Neural crest cell (in vitro differentiated cells): ENCODE results near the gene NAPB. TPM values are rescaled to one million over a fixed set of nuclear protein-coding genes. Genes with fewer than 3 reads are reported as not detected.

ENCODE experiments used
- DNase-seq: peaks from one replicate; pipeline ENCODE4 v3.0.0; 2021; ENCODE audit warnings: low read depth, mixed read lengths, low spot score
- H3K27ac Mint-ChIP-seq: one replicate; pipeline ENCODE4 v1.8.0; 2021; ENCODE audit warnings: mild to moderate bottlenecking, mixed read lengths; ENCODE audit not compliant: unreplicated experiment
- H3K27me3 Mint-ChIP-seq: 2 replicates; pipeline ENCODE4 v1.8.0; 2021; ENCODE audit warnings: low read depth, mild to moderate bottlenecking, mixed read lengths
- H3K36me3 Mint-ChIP-seq: 2 replicates; pipeline ENCODE4 v1.8.0; 2021; ENCODE audit warnings: low read depth, mild to moderate bottlenecking, mixed read lengths
- H3K4me1 Mint-ChIP-seq: 2 replicates; pipeline ENCODE4 v1.8.0; 2021; ENCODE audit warnings: mixed read lengths
- H3K4me3 Mint-ChIP-seq: one replicate; pipeline ENCODE4 v1.8.0; 2021; ENCODE audit warnings: mild to moderate bottlenecking, mixed read lengths
- H3K9me3 Mint-ChIP-seq: 2 replicates; pipeline ENCODE4 v1.8.0; 2021; ENCODE audit warnings: mixed read lengths
- total RNA-seq: library from RNA; stranded (reverse); gene quantifications from 2 replicates; pipeline ENCODE4 v1.2.1, GENCODE V29; 2021
- TF ChIP-seq, protein P1 (sequence below): fragments of 200-600 bp; sonication (generic); conservative IDR thresholded peaks from 2 replicates; pipeline ENCODE4 v1.5.0; 2021; ENCODE audit warnings: antibody characterized with exemption, mild to moderate bottlenecking

The NAPB gene
- total RNA-seq, 1 donor from 2014 or later = 14.6 TPM

DNA sequence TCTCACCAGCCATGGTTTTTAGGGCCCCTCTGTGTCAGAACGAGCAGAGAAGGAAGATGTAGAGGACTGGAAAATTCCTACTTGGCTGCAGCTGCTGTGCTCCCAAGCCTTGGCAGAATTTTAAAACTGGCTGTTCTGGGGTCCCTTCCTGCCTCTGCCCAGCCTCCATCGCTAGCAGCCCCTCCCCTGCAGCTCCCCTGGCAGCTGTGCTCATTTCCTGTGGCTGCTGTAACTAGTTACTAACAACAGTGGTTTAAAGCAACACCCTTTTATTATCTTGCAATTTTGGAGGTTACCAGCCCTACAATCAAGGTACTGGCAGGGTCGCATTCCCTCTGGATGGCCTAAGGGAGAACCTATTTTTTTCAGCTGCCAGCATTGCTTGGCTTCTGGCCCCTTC is 35.1 kb upstream of the NAPB start:
- no peaks in the 10 kb centered on the region for H3K27me3 Mint-ChIP-seq
- no peak overlapping the region for H3K4me3 Mint-ChIP-seq
- TF ChIP-seq, protein P1, sequence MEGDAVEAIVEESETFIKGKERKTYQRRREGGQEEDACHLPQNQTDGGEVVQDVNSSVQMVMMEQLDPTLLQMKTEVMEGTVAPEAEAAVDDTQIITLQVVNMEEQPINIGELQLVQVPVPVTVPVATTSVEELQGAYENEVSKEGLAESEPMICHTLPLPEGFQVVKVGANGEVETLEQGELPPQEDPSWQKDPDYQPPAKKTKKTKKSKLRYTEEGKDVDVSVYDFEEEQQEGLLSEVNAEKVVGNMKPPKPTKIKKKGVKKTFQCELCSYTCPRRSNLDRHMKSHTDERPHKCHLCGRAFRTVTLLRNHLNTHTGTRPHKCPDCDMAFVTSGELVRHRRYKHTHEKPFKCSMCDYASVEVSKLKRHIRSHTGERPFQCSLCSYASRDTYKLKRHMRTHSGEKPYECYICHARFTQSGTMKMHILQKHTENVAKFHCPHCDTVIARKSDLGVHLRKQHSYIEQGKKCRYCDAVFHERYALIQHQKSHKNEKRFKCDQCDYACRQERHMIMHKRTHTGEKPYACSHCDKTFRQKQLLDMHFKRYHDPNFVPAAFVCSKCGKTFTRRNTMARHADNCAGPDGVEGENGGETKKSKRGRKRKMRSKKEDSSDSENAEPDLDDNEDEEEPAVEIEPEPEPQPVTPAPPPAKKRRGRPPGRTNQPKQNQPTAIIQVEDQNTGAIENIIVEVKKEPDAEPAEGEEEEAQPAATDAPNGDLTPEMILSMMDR = no peak
- H3K4me1 Mint-ChIP-seq = no peaks in the 10 kb centered on the region
- no peak for DNase-seq
- no peak overlapping the region for H3K27ac Mint-ChIP-seq
- no peaks in the 10 kb centered on the region for H3K9me3 Mint-ChIP-seq
- no peaks in the 10 kb centered on the region for H3K36me3 Mint-ChIP-seq

DNA sequence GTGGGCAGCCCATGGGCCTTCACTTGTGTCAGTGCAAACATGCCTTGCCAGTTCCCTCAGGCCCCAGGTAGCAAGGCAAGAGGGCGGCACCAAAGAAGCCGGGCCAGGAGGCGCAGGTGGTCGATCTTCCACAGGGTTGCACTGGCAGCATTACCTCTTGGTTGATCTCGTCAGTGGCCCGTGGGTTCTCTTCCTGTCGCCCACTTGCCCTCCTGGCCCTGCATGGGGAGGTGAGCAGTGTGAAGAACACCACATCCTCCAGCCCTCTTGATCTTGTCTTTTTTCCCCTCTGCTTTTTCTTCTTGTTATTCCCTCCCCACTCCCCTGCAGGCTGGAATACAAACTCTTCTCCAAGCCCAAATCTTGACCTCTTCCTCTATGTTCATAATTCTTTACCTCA is 34.4 kb upstream of the NAPB start:
- Mint-ChIP-seq H3K27ac (no peak overlapping the region), H3K9me3 (no peaks in the 10 kb centered on the region), H3K27me3 (peaks cover 3% of the 10 kb centered on the region), H3K4me1 (peaks cover 3% of the 10 kb centered on the region), H3K36me3 (no peaks in the 10 kb centered on the region), H3K4me3 (no peak overlapping the region)
- no peak for DNase-seq
- TF ChIP-seq, protein P1 = no peak

DNA sequence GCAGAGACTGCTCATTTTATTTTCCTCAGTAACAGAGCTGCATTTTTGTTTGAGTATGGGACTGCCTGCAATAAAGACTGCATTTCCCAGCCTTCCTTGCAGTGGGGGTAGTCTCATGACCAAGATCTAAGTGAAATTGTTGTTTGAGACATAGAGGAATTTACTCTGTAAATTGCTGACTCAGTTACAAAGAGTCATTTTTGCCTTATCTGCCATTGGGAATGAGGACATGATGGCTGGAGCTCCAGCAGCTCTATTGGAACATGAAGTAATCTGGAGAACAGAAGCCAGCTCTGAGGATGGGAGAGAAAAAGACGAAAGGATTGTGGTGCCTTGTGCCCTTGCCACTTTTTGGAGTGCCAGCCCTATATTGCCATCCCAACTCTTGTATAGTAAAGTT is 33.5 kb upstream of the NAPB start:
- H3K36me3 Mint-ChIP-seq = no peaks in the 10 kb centered on the region
- TF ChIP-seq, protein P1 = no peak
- H3K4me1 Mint-ChIP-seq = peaks cover 3% of the 10 kb centered on the region
- H3K9me3 Mint-ChIP-seq = no peaks in the 10 kb centered on the region
- no peak for DNase-seq
- no peak overlapping the region for H3K27ac Mint-ChIP-seq
- no peak overlapping the region for H3K4me3 Mint-ChIP-seq
- H3K27me3 Mint-ChIP-seq = peaks cover 3% of the 10 kb centered on the region

DNA sequence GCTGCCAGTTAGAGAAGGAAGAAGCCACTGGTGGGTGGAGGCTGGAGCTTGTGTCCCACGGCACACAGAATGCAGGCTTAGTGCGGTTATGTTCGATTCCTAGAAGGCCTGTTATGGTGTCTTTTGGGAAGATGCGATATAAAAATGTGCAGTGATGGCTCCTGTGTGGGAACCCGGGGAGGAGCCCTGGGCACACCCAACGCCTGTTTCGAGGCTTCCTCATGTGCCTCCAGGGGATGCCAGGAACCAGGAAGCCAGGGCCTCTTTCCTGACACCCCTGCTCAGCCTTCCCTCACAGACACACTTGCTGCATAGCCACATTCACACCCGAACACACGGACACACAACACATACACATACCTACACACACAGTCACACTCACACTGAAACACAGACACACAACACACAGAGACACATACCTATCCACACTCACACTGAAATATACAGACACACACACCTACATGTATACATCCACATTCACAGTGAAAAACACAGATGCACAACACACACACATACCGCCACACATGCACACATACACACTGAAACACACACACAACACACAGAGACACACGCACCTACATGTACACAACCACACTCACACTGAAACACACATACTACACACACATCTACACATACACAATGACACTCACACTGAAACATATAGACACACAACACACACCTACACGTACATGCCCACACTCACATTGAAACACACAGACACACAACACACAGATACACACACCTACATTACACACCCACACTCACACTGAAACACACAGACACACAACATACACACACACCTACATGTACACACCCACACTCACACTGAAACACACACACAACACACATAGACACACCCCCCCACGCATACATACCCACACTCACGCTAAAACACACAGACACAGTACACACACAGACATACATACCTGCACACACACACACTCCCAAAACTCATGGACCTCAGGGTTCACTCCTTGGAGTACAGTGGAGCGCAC is 32.6 kb upstream of the NAPB start:
- TF ChIP-seq, protein P1 = no peak
- Mint-ChIP-seq H3K4me3 (no peak overlapping the region), H3K9me3 (no peaks in the 10 kb centered on the region), H3K27ac (no peak overlapping the region), H3K27me3 (peaks cover 3% of the 10 kb centered on the region), H3K4me1 (peaks cover 3% of the 10 kb centered on the region), H3K36me3 (no peaks in the 10 kb centered on the region)
- DNase-seq = no peak

- Mint-ChIP-seq H3K36me3 (no peaks in the 10 kb centered on the region), H3K27me3 (peaks cover 3% of the 10 kb centered on the region), H3K27ac (no peak within 1 kb of the TSS), H3K4me3 (no peak within 1 kb of the TSS), H3K4me1 (peaks cover 3% of the 10 kb centered on the region), H3K9me3 (no peaks in the 10 kb centered on the region)
- no peak for DNase-seq
- TF ChIP-seq, protein P1 = no peak
Measured at GRCh38 chr20:23452776-23453175, 31.5 kb upstream of the NAPB start, which contains the start of gene CST11. Gene CST11 (minus strand): TSS chr20:23452876. CDS start chr20:23452811, 65 bp downstream.
